GM18909 (cell line): ENCODE results near the gene LPCAT3.
A peak's percentile ranks its signal among the peaks of the same experiment; 100 is the strongest.

Experiments
- ATAC-seq: cut with Tn5 transposase; IDR thresholded peaks from one replicate; pipeline ENCODE4 v1.9.1; 2021; ENCODE audit warnings: mild to moderate bottlenecking; ENCODE audit not compliant: unreplicated experiment, poor library complexity

Gene LPCAT3

GRCh38 chr12:7004287-7004803 lies 13.9 kb downstream of the LPCAT3 start:
- no peak for ATAC-seq

GRCh38 chr12:7001921-7002591 lies 16.2 kb downstream of the LPCAT3 start:
- no peak for ATAC-seq

DNA sequence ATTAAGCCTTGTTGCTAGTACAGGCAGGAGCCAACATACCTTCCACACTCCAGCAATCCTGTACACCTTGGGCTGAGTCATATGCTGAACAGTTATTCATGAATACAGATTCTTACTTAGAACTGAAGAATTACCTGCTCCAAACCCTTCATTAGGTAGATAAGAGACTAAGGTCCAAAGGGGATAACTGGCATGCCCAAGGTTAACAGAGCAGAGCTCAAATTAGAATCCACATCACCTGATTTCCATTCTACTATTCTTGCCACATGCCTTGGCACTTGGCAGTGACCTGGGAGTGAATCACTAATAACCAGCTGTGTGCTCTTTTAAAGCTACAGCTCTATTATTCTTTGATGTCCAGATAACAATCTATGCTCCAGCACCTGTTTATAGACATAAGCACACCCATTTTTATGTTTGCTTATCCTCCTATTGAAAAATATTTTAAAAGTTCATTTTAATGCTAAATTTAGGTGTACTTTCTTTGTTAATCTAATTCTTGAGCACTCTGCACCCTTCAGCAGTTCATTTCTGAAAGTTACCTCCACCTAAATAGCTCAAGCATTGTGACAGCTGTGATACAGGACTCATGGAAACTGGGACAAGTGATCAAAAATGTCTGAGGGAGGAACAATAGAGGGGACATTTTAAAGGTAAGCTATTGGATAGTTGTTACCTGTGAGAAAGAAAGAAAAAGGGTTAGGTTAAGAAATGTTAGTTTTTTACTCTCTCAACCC lies 19.4 kb downstream of the LPCAT3 start:
- no peak for ATAC-seq

DNA sequence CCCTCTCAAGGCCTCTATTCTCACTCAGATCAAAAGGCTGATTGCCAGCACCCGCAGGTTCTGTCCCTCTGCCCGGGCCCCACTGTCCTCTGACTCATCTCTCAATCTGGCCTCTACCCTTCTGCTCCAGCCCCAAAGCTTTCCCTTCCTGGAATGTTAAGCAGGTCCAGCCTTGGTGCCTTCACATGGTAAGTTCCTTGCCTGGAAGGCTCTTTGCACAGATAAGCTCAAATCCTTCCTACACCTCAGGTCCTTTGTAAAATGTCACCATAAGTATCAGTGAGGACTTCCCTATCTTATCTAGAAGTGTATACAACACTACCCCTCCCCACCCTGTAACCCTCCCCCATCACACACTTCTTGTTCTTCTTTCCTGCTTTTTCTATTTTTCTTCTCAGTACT lies 22.2 kb downstream of the LPCAT3 start:
- no peak for ATAC-seq

GRCh38 chr12:6987956-6988553 lies 30.2 kb downstream of the LPCAT3 start:
- ATAC-seq, result no peak

DNA sequence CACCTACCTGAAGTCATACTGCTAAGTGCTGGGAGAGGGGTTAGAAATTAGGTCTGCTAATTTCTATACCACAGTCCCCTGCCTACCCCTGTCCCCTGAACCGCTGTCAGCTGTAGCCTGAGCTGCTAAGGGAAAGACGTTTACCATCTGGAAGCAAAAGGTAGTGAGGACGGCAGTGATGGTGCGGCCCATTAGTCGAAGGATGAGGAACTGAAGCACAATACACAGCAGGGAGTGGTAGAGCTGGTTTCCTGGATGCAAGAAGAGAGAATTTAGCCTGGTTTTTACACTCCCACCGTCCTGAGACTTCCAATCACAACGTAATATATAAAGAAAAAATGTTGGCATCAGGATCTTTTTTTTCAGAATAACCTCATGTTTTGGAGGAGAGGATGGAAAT lies 35.7 kb downstream of the LPCAT3 start:
- ATAC-seq, result no peak

DNA sequence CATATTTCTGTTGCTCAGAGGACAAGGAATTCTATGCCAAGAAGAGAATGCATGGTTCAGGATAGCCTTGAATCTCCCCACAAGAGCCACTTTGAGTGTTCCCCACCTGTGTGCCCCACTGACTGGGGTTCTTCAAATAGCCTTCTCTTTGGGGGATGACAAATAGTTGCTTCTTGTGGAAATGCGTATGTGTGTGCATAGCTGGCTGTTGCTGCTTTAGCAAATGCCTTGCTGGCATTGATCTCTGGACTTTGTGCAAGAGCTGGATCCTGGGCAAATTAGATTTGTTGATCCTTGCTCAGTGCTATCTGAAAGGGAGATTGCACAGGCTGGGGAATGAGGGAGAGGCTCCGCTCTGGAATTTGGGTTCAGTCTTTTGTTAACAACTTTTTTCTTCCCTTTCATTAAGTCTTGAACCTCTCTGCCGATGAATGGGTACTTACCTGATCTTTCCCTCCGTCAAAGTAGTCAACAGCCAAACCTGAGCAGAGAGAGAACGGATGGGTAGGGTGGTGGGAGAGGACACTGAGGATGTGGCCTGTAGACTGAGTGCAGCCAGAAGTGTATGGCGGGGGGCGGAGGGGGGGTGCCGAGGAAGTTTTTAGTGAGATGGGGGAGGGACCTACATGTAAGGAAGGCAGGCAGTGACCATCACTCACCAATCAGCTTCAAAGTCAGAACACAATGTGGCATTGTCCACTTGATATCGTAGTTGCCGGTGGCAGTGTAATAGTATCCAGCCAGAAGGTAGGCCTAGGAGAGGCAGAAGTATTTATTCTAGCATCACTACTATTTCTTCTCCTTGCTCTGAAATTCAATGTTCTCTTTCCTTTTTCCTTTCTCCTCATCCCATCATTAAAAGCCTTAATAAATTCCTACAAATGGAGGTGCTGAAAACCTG lies 36.9 kb downstream of the LPCAT3 start:
- ATAC-seq, result no peak

- no peak for ATAC-seq
Observed at GRCh38 chr12:6980740-6981139, 37.5 kb downstream of the LPCAT3 start.

DNA sequence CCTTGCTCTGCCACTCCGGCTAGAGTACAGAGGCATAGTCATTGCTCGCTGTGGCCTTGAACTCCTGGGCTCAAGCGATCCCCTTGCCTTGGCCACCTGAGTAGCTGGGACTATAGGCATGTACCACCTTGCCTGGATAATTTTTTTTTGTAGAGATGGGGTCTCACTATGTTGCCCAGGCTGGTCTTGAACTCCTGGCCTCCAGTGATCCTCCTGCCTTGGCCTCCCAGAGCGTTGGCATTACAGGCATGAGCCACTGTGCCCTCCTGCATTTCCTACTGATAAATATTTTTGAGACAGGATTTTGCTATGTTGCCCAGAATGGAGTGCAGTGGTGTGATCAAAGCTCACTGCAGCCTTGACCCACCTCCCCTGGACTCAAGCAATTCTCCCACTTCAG lies 38.2 kb downstream of the LPCAT3 start:
- ATAC-seq, result no peak

GRCh38 chr12:6979453-6979852 lies 38.8 kb downstream of the LPCAT3 start:
- no peak for ATAC-seq

DNA sequence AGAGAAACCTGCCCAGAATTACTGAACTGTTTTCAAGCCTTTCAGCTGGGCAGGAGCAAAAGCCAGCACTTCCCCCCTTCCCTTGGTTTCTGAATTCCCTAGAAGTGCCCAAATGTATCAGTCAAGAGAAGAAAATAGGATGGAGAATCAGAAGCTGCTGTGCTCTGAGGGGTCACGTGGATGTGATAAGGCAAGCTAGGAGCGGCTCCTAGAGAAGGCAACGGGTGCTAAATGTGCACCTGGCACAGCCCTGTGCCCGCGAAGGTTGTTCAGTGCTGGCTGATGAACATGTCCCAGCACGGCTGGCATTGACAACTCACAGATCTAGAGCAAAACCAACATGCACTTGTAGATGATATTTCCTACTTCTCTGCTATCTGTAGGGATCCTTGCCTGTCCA lies 39.3 kb downstream of the LPCAT3 start:
- no peak for ATAC-seq

GRCh38 chr12:6978611-6979011 lies 39.7 kb downstream of the LPCAT3 start:
- ATAC-seq, result no peak

GRCh38 chr12:6978188-6978587 lies 40.1 kb downstream of the LPCAT3 start:
- no peak for ATAC-seq

DNA sequence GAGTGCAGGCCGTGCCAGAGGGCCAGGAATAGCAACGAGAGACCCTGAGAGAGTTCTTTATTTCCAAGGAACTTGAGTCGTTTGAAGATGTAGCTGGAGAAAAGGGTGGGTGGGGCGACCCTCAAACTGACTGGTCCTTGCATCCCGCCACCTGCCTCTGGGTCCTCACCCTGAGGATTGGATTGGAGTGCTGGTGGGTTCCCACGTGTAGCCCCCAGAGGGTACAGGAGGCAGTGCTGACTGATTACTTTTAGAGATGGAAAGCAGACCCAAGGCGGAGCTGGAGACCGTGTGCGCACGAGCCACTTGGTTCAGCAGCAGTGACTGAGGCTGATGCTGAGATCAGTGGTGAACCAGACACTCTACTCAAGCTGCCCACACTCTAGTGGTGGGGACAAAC lies 40.6 kb downstream of the LPCAT3 start:
- no peak for ATAC-seq

- ATAC-seq, result no peak
Observed at GRCh38 chr12:6975297-6976032, 42.8 kb downstream of the LPCAT3 start.

GRCh38 chr12:6974180-6974579 lies 44.1 kb downstream of the LPCAT3 start:
- ATAC-seq, result no peak

DNA sequence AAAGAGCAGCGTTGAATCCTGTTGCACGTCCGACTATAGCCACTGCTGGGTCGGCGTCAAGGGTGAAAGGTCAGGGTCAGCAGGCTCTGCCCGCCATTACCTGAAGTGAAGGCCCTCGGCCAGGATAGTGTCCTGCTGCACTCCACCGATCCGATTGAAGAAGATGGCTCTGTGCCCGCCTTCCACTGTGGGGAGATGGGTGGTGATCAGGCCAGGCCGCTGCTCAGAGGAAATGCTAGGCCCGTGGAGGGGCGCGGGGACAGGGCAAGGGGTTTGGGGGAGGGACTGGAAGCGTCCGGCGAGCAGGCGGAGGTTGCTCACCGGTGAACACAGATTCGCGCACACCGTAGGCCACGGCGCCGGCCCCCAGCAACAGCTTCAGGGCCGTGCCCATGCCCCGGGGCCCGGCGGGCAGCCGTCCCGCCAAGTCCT lies 48.2 kb downstream of the LPCAT3 start:
- peak; percentile 35 for ATAC-seq

GRCh38 chr12:6968426-6968825 lies 49.9 kb downstream of the LPCAT3 start:
- no peak for ATAC-seq

GRCh38 chr12:6967651-6968100 lies 50.6 kb downstream of the LPCAT3 start:
- no peak for ATAC-seq

DNA sequence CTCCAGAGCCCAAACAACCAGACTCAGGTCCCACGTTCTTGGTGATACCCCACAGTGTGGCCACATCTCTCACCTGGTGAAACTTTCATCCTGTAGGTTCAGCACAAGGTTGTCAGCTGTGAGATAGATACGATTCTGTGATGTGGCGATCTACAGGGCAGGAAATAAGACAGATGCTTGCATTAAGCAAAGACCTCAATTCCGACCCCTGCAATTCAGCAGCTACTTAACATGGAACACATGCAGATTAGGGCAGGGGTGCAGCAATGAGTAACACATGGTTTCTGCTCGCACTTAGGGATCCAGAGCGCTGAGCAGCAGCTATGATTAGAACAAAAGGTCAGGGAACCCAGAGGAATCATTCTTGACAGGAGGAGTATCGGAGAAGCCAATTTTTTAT lies 51.9 kb downstream of the LPCAT3 start:
- ATAC-seq, result no peak
